ENCODE measurements around the gene ANO1. TPM values are rescaled to one million over a fixed set of nuclear protein-coding genes. Genes with fewer than 3 reads are reported as not detected.

Gene ANO1
- total RNA-seq, 1 experiment from 2014 or later: 10.9 TPM

GRCh38 chr11:70066136-70066520 lies 12.0 kb upstream of the ANO1 start:
- Histone ChIP-seq H3K27ac (ENCODE audit: insufficient read length, low read depth, low read length) (no peak overlapping the region), H2BK5ac (ENCODE audit: insufficient read length, low read length) (no peak overlapping the region), H3K79me2 (ENCODE audit: insufficient read depth, low read length) (no peaks in the 10 kb centered on the region), H2BK120ac (ENCODE audit: low read depth, low read length, poor library complexity, severe bottlenecking) (no peak overlapping the region), H4K8ac (replicated peaks; ENCODE audit: insufficient read length, low read depth, low read length) (no peak overlapping the region), H4K20me1 (ENCODE audit: control insufficient read depth, insufficient read depth, insufficient read length) (no peaks in the 10 kb centered on the region), H2BK15ac (ENCODE audit: low read depth, low read length) (no peak overlapping the region), H3K79me1 (ENCODE audit: insufficient read depth, low read depth, low read length, poor library complexity, severe bottlenecking) (no peaks in the 10 kb centered on the region), H3K18ac (ENCODE audit: insufficient read length, low read depth, low read length) (no peak overlapping the region), H3T11ph (ENCODE audit: low read length) (no peak overlapping the region), H3K23me2 (ENCODE audit: insufficient read length, low read depth, low read length, poor library complexity, severe bottlenecking) (no peaks in the 10 kb centered on the region), H3K27me3 (ENCODE audit: insufficient read depth, low read length) (no peaks in the 10 kb centered on the region), H3K9ac (ENCODE audit: extremely low read depth, insufficient read length, low read length) (no peak overlapping the region), H3K23ac (ENCODE audit: insufficient read length, low read depth, low read length) (no peak overlapping the region), H4K91ac (ENCODE audit: insufficient read length, low read depth, low read length) (no peak overlapping the region), H4K5ac (ENCODE audit: insufficient read length, low read depth, low read length) (no peak overlapping the region), H3K56ac (ENCODE audit: insufficient read length, low read depth, low read length) (no peak overlapping the region), H3K4ac (ENCODE audit: low read depth, low read length) (no peak overlapping the region), H3K9me3 (ENCODE audit: control insufficient read depth, low read depth, low read length) (no peaks in the 10 kb centered on the region), H2AFZ (ENCODE audit: low read length) (no peak overlapping the region), H3K14ac (ENCODE audit: insufficient read depth, low read length) (no peak overlapping the region), H2AK5ac (ENCODE audit: insufficient read length, low read length) (no peak overlapping the region), H3K4me2 (ENCODE audit: insufficient read depth, insufficient read length, low read length) (no peak overlapping the region), H3K4me1 (ENCODE audit: insufficient read depth, low read length) (peaks cover 3% of the 10 kb centered on the region), H2BK20ac (ENCODE audit: low read depth, low read length, poor library complexity, severe bottlenecking) (no peak overlapping the region), H2BK12ac (ENCODE audit: insufficient read length, low read depth, low read length) (no peak overlapping the region)
- DNase-seq: peak; percentile 19
- no peak for TF ChIP-seq CTCF (conservative IDR thresholded peaks at IDR 0.05)
- WGBS (ENCODE audit: extremely low coverage, insufficient read length, low lambda C conversion rate): no CpG with 5 or more reads among the region's 2 CpGs
- H3K27ac Mint-ChIP-seq: peak overlapping the region in 1 of 3 experiments; percentile 11; a peak in 1 of 7 replicates
- no peaks in the 10 kb centered on the region; a peak in 2 of 7 replicates for H3K36me3 Mint-ChIP-seq (ENCODE audit: insufficient read depth in 1 of 3, low read depth in 3 of 3)
- H3K4me1 Mint-ChIP-seq: peaks cover 33 to 47% of the 10 kb centered on the region in 2 experiments
- H3K4me3 Mint-ChIP-seq: no peak overlapping the region
- peaks cover 35% of the 10 kb centered on the region for H3K27me3 Mint-ChIP-seq (ENCODE audit: low read depth)
- no peaks in the 10 kb centered on the region for H3K9me3 Mint-ChIP-seq

Data from H9 (cell line).